GM12875 (cell line): ENCODE results near the gene PALD1.

Experiments used
- H3K4me3 ChIP-seq: one replicate; pipeline ENCODE4 v1.5.1; 2011; ENCODE audit warnings: low read depth, low read length, control low read depth
- TF ChIP-seq, protein P1 (sequence below): IDR thresholded peaks from 2 replicates; pipeline ENCODE4 v1.5.1; 2011; ENCODE audit warnings: low read depth, mild to moderate bottlenecking, control low read depth, inconsistent platforms, low read length, moderate library complexity, borderline replicate concordance; ENCODE audit not compliant: insufficient read depth

The PALD1 gene

DNA sequence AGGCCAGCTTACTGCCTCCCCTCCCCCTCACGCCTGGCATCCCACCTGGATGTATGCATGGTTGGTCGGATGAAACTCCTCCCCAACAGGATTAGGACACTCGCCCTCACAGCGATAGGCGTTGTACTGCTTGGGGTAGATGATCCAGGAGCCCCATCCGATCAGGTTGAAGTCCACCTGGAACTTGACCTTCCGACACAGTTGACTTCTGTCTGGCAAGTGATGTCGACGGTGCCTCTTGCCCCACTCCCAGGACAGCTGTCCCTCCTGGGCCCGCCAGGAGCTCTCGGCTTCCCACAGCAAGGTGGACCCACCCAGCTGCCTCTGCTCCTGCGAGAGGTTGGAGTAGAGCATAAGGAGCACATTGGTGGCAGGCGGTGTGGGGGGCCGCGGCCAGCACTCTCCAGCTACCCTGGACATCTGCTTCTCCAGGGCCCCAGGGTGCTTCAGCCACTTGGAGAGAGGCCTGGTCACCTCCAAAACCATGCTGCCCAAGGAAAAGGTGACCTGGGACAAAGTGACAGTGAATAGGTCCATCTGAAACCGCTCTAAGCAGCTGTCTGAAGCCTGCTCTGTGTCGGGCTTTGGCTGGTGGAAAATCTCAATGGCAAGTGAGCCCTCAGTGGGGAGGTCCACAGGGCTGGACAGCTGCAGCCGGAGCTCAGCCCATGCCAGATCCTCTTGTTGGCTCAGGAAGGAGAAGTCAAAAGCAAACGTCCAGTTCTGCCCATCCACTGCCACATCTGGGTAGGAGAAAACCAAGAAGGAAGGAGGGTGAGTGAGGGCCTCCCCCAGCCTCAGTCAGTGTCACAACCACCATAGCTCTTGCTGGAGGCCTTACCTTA, 43.1 kb upstream of the PALD1 start:
- no peak overlapping the region for H3K4me3 ChIP-seq
- TF ChIP-seq, protein P1, sequence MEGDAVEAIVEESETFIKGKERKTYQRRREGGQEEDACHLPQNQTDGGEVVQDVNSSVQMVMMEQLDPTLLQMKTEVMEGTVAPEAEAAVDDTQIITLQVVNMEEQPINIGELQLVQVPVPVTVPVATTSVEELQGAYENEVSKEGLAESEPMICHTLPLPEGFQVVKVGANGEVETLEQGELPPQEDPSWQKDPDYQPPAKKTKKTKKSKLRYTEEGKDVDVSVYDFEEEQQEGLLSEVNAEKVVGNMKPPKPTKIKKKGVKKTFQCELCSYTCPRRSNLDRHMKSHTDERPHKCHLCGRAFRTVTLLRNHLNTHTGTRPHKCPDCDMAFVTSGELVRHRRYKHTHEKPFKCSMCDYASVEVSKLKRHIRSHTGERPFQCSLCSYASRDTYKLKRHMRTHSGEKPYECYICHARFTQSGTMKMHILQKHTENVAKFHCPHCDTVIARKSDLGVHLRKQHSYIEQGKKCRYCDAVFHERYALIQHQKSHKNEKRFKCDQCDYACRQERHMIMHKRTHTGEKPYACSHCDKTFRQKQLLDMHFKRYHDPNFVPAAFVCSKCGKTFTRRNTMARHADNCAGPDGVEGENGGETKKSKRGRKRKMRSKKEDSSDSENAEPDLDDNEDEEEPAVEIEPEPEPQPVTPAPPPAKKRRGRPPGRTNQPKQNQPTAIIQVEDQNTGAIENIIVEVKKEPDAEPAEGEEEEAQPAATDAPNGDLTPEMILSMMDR, result no peak

DNA sequence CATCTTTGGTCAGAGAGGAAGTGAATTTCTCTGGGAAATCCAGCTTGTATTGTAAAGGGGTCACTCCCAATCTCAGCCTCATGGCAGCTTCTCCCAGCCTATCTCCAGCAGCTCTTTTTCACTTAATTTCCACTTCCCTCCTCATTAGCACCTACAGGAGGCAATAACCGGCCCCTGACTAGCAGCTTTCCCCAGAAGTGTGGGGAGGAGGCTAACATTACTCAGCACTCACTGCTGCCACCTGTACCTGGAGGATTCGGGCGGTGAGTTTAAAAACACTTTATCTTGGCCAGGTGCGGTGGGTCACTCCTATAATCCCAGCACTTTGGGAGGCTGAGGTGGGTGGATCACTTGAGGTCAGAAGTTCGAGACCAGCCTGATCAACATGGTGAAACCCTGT, 40.8 kb upstream of the PALD1 start:
- TF ChIP-seq, protein P1, result no peak
- H3K4me3 ChIP-seq, result no peak overlapping the region

DNA sequence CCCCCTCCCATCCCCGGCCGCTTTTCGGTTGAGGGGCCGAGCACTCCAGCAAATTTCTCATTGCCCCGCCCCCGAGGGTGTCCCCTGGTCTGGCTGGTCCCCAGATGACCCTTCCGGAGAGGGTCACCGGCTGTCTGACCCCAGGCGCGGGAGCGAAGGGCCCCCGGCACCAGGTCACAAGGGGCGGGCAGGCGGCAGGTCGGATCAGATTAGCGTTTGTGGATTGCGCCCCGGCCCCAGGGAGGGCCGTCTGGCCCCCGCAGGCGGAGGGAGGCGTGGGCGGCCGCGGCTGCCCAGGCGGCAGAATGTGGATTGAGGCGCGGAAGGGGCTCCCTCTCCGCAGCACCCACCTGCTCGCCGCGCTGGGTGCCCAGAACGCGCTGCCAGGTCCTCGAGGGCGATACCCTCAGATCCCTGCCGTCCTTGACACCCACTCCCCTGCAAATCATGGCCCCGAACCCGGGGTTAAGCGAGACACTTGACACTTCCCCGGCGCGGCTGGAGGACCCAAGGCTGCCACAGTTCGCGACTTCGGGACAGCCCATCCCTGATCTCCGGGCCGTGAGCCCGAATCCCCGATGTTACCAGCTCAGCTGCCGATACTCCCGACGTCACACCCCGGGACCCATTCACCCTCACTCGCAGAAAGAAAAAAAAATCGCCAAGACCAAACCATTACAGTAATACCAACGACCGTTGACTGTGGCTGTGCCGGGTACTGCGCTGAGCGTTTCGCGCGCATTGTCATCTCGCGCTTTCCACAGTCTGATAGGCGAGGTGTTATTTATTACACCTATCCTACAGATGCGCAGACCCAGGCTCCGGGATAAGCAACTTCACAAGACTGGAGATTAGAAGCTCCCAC, 38.0 kb upstream of the PALD1 start:
- TF ChIP-seq, protein P1, result no peak
- no peak overlapping the region for H3K4me3 ChIP-seq

DNA sequence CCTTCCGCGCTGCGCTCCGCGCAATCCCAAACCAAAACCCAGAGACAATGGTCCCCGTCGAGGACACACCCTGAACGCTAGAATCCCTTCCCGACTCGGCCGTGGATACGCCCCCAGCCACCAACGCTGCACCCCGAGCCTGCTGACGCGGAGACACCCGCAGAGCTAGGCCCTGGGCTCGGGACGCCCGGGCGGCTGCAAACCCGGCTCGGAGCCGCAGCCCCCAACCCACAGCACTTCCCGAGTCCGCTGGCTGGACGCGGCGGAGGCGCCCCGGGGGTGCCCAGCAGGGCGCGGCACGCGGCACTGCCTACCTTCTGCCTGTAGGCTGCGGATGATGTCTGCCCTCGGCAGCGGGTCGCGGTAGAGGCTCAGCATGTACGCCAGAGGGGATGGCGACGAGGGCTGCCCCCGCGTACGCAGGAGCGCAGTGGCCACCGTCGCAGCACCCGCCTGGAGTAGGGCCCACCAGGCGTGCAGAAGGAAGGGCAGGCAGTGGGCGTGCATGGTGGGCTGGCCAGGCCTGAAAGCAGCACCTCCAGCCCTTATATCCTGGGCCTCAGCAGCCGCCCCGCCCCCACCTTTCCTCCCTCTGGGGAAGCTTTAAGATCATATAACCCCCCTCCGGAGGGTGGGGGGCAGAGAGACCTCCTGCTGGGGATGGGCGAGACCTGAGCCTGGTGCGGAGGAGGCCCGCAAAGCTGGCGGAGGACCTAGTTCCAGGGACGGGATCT, 37.2 kb upstream of the PALD1 start, which contains the start of gene NODAL:
Gene NODAL, minus strand, starts transcription at position 521 of the 734 bp plus-strand sequence. Its CDS starts 14 bp downstream, at position 507.
- TF ChIP-seq, protein P1, result no peak
- H3K4me3 ChIP-seq, result no peak within 1 kb of the TSS

DNA sequence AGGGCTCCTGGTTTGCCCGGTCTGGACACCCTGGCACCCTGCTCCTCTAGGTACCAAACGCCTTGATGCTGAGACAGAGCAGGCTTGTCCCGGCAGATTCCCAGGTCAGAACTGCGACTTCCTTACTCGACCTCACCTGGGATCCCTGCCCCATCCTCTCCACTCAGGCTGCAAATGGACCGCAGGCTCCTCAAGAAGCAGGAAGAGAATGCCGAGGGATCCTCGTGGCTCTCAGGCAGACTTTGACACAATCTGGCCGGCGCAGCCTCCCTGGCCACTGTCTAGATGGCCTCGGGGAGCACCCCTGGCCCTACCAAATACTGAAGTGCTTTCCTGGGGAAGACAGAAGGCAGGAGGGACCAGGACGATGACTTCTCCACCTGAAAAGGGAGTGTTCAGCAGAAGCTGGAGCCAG, 36.7 kb upstream of the PALD1 start:
- no peak overlapping the region for H3K4me3 ChIP-seq

DNA sequence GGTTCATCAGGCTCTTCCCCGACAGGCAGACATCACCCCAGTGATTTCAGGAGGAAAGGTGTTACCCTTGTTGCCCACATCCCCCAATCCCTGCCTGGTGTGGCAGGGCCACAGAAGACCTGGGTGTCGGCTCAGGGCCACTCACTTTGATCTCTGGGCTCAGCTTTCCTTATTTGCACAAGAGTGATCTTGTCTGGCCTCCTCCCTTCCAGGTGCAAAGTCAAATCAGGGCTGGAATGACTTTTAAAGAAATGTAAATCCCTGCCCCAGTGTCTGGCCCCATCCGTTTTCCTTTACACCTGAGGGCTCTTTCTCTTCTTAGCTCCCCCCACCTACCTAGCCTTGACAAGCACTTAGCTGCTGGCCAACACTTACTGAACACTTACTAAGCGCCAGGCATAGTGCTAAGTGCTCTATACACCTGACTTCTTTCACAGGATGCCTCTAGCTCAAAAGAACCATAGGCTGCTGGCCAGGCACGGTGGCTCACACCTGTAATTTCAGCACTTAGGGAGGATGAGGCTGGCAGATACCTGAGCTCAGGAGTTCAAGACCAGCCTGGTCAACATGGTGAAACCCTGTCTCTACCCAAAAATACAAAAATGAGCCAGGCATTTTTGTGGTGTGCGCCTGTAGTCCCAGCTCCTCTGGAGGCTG, 36.1 kb upstream of the PALD1 start:
- no peak overlapping the region for H3K4me3 ChIP-seq
- TF ChIP-seq, protein P1, result no peak

More for the DNA sequence above, 36.7 kb upstream of the PALD1 start:
- TF ChIP-seq, protein P1, result no peak
